GM19372 (cell line): ENCODE results near the gene ZGPAT.

Source experiments
- ATAC-seq: cut with Tn5 transposase; IDR thresholded peaks from one replicate; pipeline ENCODE4 v1.9.1; 2021; ENCODE audit warnings: mild to moderate bottlenecking, low read depth, moderate library complexity; ENCODE audit not compliant: unreplicated experiment

The ZGPAT gene

GRCh38 chr20:63777614-63778013, 69.8 kb downstream of the ZGPAT start:
- no peak for ATAC-seq

GRCh38 chr20:63778034-63778752, 70.4 kb downstream of the ZGPAT start:
- no peak for ATAC-seq

GRCh38 chr20:63778857-63779256, 71.0 kb downstream of the ZGPAT start:
- no peak for ATAC-seq

- ATAC-seq: no peak
Observed at GRCh38 chr20:63781181-63781580, 73.3 kb downstream of the ZGPAT start.

GRCh38 chr20:63782051-63782471, 74.2 kb downstream of the ZGPAT start:
- no peak for ATAC-seq

GRCh38 chr20:63782521-63782971, 74.7 kb downstream of the ZGPAT start:
- no peak for ATAC-seq

DNA sequence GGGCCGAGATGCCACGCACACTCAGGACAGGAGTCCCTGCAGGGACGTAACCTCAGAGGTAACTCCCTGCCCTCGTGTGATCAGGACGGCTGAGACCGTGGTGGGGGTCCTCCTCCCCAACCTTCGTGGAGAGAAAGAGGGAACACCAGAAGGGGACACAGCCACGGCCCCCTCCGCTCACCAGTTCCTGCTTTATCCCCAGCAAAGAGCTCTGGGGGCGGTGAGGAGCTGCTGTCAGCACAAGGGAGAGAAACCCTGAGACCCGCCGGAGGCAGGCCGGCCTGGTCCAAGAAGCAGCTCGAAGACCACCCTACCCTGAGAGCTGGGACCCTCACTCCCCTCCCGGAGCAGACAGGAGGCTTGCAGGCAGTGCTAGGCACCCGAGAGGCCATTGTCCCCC, 76.1 kb downstream of the ZGPAT start:
- no peak for ATAC-seq

GRCh38 chr20:63785691-63786131, 77.9 kb downstream of the ZGPAT start:
- no peak for ATAC-seq
